HG02798 (cell line): ENCODE results near the gene SNAPC5.
"Not testable (repeated sequence)": the region's sequence is repeated elsewhere in the genome, so short reads cannot be mapped to it uniquely, and the experiment has no call there.

Experiments used
- ATAC-seq: cut with Tn5 transposase; IDR thresholded peaks from one replicate; pipeline ENCODE4 v1.9.1; 2021; ENCODE audit warnings: mild to moderate bottlenecking; ENCODE audit not compliant: unreplicated experiment, poor library complexity

Gene SNAPC5

GRCh38 chr15:66494262-66494661 is 3.3 kb downstream of the SNAPC5 start:
- ATAC-seq = no peak

DNA sequence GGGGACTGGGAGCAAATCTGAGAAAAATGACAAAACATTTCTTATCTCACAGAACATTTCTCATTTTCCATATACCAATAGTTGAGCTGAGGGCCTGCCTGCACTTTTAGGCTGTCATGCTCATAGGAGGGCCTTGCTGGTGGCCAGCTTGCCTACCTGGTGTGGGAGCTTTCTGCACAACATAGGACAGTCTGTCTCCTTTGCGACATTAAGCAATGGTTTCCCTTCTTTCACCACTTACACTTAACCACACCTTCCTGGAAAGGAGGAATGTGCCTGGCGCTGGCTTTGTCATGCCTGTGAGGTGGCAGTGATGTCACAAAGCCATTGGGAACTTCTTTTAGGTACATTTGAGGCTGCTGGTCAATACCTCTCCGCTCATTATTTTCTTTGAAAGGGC is 5.7 kb downstream of the SNAPC5 start:
- ATAC-seq = no peak

DNA sequence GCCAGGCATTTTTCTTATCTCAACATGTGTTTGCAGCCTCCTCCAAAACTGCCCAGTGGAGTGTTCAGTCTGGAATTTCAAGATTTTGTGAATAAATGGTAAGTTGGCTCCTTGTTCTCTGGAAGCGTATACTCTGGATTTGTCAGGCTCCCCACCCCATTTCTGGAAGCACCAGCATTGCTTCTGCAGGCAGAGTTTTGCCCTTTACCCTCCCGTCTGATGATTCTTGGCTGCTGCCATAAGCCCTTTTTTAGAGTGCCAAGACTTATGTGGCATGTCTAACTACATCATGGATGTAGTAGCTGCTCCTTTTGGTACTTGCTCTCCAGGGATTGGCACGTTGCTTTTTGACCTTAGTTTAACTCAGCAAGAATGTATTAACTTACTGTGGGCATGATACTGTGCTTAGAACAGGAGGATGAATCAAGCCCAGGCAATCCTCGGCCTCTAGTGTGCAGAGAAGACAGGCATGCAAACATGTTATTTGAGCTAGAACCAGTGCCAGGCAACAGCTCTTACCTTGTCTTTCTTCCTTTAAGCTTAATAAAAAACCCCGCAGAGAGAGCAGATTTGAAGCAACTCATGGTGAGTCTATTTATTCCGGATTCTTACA is 8.3 kb downstream of the SNAPC5 start:
- ATAC-seq = no peak

GRCh38 chr15:66488525-66488924 is 9.0 kb downstream of the SNAPC5 start:
- no peak for ATAC-seq

- no peak for ATAC-seq
Measured at GRCh38 chr15:66486887-66487286, 10.7 kb downstream of the SNAPC5 start.

- ATAC-seq = no peak
Measured at GRCh38 chr15:66484539-66485112, 12.9 kb downstream of the SNAPC5 start.

DNA sequence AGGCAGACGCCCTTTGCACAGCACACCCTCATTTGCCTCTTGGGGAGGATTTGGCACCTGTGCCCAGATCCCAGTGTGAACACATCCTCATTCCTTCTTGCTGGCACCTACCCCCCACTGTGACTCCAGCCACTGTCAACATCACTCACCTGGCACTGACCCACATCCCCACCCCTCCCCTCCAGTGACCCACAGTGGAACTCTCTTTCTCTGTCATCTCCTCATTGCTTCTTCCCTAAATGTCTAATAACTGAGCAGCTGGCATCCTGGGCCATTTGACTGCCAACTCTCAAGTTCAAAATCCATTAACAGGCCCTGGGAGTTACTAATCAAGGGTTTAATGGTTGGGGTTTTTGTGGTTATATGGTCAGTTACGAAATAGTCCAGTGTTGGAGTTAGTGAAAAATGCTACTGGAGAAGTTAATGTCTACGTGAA is 14.4 kb downstream of the SNAPC5 start:
- no peak for ATAC-seq

DNA sequence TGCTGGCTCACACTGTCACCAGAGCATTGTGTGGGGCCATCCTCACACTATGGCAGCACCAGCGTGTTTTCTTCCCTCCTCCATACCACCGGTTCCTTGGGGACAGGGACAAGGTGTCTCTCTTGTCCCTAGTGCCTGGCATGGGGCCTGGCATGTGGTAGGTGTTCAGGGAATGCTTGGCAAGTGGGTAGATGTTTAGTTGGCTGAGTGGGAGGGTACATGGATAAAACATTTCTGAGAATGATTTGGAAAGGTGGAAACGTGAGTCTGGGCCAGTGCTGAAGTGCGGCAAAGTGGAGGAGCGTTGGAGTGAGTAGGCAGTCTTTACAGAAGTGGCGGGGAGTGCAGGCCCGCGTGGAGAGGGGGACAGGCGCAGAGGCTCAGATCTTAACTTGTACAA is 15.0 kb downstream of the SNAPC5 start:
- no peak for ATAC-seq

DNA sequence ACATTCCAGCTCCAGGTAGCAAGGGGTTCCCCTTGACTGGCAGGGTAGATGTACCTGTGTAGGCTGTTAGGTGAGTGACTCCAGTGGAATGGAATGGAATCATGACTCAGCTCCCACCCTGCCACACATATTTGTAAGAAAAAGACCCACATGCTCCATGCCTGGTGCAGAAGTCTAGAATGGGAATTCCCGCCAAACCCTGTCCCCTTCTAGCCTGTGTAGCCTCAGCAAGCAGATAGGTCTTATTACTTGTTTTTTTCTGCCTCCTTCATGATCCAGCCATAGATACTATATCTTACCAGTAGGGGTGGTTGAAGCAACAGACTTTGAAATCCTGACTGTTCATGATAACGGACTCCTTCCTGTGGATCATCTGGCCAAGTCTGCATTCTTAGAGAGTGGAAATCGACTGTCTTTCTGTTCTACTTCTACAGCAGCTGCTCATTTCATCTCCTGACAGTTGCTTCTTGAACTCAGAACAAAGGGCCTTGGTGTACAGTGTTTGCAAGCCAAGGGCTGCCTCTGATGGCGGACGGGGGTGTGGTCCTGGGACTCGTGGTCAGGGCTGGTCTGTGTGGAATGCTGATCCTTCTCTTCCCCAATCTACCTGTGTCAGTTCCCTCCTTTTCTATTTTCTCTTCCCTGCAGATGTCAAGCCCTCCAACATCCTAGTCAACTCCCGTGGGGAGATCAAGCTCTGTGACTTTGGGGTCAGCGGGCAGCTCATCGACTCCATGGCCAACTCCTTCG is 16.3 kb downstream of the SNAPC5 start:
- ATAC-seq = no peak

DNA sequence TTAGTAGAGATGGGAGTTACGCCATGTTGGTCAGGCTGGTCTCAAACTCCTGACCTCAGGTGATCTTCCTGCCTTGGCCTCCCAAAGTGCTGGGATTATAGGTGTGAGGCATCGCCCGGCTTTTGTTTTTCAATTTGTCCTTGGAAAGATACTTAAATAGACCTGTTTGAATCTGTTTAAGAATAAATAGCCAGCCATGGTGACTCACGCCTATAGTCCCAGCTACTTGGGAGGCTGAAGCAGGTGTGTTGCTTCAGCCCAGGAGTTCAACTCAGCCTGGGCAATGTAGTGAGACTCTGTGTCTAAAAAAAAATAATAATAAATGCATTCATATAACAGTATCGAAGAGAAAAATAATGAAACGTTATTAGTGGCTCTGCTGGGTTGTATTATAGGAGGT is 17.3 kb downstream of the SNAPC5 start:
- no peak for ATAC-seq

DNA sequence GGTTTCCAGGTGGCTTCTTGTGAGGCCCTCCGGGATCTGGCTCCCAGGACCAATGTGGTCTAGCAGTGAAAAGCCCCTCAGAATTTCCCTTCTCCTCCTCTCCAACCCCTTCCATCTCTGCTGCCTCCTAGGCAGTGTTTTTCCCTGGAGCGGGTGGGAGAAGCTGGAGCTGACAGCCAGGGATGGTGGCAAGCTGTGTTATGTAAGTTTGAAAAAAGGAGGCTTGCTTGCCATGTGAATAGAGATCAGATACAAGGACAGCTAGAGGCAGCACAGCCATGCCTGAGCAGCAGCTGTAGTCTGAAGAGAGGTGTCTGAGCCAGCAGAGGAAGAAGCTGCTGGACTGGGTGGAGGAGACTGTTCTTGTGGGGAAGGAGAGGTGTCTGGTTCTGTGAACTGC is 20.6 kb downstream of the SNAPC5 start:
- no peak for ATAC-seq

DNA sequence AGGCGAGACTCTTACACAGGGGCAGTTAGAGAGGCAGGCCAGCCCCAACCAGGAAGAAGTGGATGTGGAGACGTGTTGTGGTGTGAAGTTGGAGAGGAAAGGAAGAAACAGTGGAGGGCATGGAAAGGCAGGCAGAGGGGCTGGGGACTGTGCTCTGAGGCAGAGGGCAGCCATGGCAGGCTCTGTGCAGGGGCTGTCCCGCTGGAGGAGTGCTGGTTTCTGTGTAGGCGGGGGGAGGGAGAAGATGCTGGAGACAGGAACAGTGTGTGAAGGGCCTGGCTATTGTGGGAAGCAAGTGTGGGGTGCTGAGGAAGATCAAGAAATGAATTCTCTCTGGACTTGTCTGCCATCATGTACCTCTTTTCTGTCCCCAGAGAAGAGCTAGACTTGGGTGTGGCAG is 21.0 kb downstream of the SNAPC5 start:
- no peak for ATAC-seq

GRCh38 chr15:66474963-66475362 is 22.6 kb downstream of the SNAPC5 start:
- ATAC-seq = no peak

GRCh38 chr15:66474135-66474534 is 23.4 kb downstream of the SNAPC5 start:
- no peak for ATAC-seq

DNA sequence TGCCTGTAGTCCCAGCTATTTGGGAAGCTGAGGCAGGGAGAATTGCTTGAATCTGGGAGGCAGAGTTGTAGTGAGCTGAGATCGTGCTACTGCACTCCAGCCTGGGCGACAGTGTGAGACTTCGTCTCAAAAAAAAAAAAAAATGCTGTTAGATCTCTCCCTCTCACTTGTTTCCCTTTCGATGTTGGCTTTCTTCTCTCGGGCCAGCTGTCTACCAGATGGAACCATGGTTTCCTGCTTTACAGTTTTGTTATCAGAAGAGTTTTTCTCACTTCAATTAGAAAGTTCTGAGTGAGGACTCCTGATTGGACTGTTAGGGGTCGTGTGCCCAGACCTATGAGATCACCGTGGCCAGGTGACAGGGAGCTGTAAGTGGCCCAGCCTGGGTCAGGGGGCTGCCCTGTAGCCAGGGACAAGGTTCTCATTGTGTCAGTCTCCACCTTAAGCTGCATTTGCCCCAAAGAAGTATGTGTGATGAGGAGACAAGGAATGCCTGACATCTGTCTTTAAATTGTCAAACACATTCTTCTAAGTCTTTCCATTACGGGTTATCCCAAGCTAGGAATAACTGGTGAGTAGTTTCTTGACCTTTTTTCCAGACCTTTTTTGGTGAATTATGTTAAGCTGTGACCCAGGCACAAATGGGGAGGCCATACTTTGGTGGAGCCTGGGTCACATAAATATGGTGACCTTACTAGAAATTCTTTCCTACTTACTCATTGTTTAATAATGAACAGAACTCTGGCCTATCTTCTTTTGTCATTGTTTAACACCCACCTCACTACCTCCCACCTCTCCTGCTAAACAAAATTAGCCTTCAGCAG is 25.2 kb downstream of the SNAPC5 start:
- peak; percentile 73 for ATAC-seq

DNA sequence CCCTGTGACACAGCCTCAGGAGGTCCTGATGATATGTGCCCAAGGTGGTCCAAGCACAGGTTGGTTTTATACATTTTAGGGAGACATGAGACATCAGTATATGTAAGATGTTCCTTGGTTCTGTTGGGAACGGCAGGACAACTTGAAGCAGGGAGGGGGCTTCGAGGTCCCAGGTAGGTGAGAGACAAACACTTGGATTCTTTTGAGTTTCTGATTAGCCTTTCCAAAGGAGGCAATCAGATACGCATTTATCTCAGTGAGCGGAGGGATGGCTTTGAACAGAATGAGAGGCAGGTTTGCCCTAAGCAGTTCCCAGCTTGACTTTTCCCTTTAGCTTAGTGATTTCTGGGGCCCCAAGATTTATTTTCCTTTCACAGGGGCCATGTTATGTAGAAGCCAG is 26.7 kb downstream of the SNAPC5 start:
- not testable (repeated sequence) for ATAC-seq

GRCh38 chr15:66467162-66468040 is 30.2 kb downstream of the SNAPC5 start:
- not testable (repeated sequence) for ATAC-seq

GRCh38 chr15:66465294-66465693 is 32.3 kb downstream of the SNAPC5 start:
- ATAC-seq = not testable (repeated sequence)

DNA sequence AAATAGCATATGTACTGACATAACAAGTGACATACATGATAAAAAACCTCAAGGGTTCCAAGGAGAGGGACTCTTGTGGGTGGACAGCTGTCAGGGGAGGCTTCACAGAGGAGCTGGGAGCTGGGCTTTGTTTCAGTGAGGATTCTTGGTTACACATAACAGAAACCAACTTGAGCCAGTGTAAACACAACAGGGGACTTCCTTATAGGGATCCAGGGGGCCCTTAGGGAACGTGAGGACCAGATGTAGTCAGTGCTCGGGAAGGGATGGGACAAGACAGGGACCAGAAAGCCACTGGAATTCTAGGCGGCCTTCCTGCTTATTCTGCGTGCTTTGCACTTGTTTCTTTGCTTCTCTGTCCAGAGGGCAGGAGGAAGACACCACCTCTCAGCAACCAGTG is 34.9 kb downstream of the SNAPC5 start:
- ATAC-seq = no peak

DNA sequence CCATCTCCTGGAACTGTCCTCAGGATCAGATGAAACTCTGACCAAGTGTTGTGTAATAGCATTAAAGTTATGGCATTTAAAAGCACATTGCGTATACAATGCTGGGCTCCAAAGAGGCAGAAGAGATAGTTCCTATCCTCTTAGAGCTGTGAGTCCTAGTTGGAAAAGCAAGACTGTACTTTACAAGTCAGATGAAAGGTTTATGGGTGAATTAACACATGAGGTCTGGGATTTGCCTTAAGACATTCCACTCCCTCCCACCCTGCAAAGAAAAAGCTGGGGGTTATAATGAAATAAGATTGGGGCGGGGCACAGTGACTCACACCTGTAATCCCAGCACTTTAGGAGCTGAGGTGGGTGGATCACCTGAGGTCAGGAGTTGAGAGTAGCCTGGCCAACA is 35.6 kb downstream of the SNAPC5 start:
- no peak for ATAC-seq
